HFF-Myc (cell line): ENCODE measurements around the gene YPEL1.

ENCODE experiments used
- DNase-seq: peaks from one replicate; pipeline ENCODE4 v3.0.0-alpha.2; 2011; ENCODE audit warnings: low read depth; ENCODE audit errors: extremely low read depth
- H3K4me3 ChIP-seq: replicated peaks from 2 replicates; pipeline ENCODE4 v1.5.1; 2011; ENCODE audit warnings: low read depth, mild to moderate bottlenecking, control low read depth, low read length
- TF ChIP-seq, protein P1 (sequence below): IDR thresholded peaks from 2 replicates; pipeline ENCODE4 v1.5.1; 2012; ENCODE audit warnings: mild to moderate bottlenecking, low read depth, low read length, control low read depth; ENCODE audit errors: missing control alignments

YPEL1 gene

DNA sequence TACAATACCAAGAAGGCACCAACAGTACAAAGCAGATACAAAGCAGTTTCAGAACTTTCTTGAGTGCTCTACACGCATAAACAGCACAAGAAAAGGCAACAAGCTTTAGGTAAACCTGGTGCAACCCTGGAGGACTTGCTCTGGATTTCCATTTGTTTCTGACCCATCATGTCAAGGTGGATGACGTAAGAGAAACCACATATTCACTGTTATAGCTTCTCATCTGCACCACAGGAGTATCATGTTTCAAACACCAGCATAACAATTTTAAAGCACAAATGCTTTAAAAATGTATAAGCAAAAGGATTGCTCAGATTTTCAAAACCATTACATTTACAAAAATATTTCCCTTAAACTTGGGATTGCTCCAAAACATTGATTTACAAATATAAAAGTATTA is 25.0 kb upstream of the YPEL1 start:
- DNase-seq: no peak
- TF ChIP-seq, protein P1, sequence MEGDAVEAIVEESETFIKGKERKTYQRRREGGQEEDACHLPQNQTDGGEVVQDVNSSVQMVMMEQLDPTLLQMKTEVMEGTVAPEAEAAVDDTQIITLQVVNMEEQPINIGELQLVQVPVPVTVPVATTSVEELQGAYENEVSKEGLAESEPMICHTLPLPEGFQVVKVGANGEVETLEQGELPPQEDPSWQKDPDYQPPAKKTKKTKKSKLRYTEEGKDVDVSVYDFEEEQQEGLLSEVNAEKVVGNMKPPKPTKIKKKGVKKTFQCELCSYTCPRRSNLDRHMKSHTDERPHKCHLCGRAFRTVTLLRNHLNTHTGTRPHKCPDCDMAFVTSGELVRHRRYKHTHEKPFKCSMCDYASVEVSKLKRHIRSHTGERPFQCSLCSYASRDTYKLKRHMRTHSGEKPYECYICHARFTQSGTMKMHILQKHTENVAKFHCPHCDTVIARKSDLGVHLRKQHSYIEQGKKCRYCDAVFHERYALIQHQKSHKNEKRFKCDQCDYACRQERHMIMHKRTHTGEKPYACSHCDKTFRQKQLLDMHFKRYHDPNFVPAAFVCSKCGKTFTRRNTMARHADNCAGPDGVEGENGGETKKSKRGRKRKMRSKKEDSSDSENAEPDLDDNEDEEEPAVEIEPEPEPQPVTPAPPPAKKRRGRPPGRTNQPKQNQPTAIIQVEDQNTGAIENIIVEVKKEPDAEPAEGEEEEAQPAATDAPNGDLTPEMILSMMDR: no peak
- H3K4me3 ChIP-seq: no peak overlapping the region

DNA sequence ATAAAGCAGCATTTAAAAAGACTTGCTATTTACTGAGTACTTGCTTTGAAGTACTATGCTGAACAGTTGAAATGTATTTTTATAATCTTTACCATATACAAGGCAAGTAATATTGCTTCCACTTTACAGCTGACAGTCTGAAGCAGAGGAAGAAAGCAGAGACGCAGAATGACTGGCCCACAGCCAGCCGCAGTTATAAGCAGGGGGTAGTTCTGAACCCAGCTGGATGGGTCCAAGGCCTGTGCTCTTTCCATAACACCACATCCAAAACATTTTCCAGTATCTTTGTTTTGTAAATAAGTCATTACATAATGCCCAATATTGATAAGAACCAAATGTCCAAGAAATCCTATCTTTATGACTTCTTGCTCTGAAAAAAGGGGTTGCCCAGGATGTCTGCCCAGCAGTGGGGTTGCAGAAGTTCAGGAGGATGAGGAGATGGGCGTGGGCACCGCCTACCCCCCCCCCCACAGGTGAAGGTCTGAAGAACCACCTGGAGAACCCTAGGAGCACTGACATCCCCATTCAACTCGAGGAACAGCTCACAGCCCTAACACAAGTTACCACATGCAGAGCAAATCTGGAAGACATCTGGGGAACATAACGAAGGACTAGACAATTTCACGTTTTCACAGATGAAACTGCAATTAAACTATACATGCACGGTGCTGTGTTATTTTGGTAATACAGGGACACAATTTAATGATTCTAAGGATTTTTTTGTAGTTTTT is 24.2 kb upstream of the YPEL1 start:
- TF ChIP-seq, protein P1: no peak
- no peak overlapping the region for H3K4me3 ChIP-seq
- DNase-seq: no peak

DNA sequence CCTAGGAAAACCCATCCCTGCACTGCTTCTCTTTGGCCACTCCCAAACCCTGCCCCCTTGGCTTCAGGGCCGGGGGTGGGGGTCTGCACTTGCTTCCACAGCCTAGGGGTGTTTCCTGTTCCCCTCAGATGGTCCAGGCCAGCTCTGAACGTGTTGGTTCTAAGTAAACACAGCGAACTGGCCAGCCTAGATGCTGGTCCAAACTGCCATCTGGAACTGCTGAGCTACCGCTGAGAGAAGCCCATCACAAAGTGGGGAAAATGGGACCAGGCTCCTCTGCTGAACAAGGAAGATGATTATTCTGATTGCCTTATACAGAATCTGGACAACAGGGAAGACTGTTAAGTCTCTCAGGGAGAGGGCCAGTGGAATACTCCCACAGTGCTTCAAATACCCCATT is 23.5 kb upstream of the YPEL1 start:
- TF ChIP-seq, protein P1: no peak
- DNase-seq: no peak
- no peak overlapping the region for H3K4me3 ChIP-seq

DNA sequence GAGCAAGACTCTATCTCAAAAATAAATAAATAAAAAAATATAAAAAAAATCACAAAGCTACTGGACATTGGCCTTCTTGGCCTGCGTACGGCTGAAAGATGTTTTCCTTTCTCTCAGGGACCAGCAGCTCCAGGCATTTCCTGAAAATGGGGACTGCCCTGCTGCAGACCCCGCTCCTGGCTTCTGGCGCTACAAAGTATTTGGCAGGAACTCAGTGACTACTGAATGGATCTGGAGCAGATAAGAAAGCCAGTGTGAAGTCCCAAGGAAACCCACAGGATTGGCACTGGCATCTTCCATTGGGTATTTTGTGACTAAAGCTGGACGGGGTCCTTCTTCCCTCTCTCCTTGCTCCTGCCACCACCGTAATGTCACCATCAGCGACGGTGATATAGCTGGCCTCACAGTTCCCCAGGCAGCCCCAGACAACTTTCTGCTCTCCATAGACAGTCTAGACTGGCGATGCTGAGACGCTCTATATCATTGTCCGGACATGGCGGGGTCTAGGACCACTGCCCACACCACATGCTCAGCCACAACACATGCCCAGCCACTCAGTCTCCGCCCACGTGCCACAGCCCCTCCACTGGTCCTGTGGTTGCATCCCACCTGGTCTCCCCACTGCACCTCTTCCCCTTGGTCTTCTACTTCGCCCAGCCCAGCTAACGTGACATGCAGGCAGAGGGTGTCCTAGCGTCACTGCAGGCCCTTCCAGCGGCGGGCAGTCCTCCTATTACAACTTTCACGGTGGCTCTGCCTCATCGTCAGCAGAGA is 22.7 kb upstream of the YPEL1 start:
- TF ChIP-seq, protein P1: no peak
- no peak overlapping the region for H3K4me3 ChIP-seq
- DNase-seq: no peak

DNA sequence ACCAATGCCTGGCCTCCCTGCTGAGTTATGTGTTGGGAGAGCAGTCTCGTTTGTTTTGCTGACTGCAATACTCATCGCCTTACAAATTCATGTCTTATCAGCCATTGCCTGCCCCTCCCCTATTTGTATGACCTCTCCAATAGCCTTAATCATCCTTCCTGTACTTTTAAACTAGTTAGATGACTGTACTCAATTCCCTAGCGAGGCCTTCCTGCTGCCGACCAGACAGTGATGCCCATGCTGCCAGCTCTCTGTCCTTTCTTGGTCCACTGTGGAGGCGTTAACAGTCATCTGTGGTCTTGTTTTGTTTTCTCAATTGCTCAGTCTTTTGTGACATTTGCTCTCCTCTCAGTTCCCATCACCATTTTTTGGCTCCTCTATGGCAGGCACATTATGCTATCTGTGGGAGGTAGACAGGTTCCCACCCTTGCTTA is 20.3 kb upstream of the YPEL1 start:
- no peak overlapping the region for H3K4me3 ChIP-seq
- TF ChIP-seq, protein P1: no peak
- no peak for DNase-seq

DNA sequence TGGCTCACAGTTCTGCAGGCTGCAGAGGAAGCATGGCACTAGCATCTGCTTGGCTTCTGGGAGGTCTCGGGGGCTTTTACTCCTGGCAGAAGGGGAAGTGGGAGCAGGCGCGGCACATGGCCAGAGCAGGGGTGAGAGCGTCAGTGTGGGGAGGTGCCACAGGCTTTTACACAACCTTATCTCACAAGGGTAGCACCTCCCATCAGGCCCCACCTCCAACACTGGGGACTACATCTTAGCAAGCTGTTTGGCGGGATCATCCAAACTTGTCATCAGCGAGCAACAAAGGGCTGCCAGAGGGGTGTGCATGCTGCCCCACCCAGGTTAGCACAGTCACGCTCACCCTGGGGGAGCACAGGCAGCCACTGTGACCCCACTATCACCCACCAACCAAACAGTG is 18.9 kb upstream of the YPEL1 start:
- TF ChIP-seq, protein P1: no peak
- no peak for DNase-seq
- no peak overlapping the region for H3K4me3 ChIP-seq
